Large intestine (tissue), 3 donors: ENCODE measurements around the gene PSTPIP2. TPM values are rescaled to one million over a fixed set of nuclear protein-coding genes. Genes with fewer than 3 reads are reported as not detected.
"Not testable (repeated sequence)": the region's sequence is repeated elsewhere in the genome, so short reads cannot be mapped to it uniquely, and the experiment has no call there.

ENCODE experiments used
- DNase-seq, 2 donors: peaks; one replicate each; pipeline versions ENCODE4 v3.0.0 to v3.0.0-alpha.2; 2013
- H3K27ac ChIP-seq: one replicate; pipeline ENCODE4 v1.5.1; 2013; ENCODE audit warnings: low read length
- H3K27me3 ChIP-seq: 2 replicates; pipeline ENCODE4 v1.6.1; 2013; ENCODE audit warnings: low read length; ENCODE audit not compliant: control insufficient read depth, insufficient read depth
- H3K36me3 ChIP-seq: 2 replicates; pipeline ENCODE4 v1.6.1; 2013; ENCODE audit warnings: low read length; ENCODE audit not compliant: control insufficient read depth, insufficient read depth
- H3K4me1 ChIP-seq: one replicate; pipeline ENCODE4 v1.6.1; 2013; ENCODE audit warnings: low read length; ENCODE audit not compliant: control insufficient read depth, insufficient read depth
- H3K4me3 ChIP-seq: one replicate; pipeline ENCODE4 v1.5.1; 2013; ENCODE audit warnings: low read length
- H3K9me3 ChIP-seq: one replicate; pipeline ENCODE4 v1.6.1; 2013; ENCODE audit warnings: mild to moderate bottlenecking, low read depth, low read length, moderate library complexity; ENCODE audit not compliant: control insufficient read depth
- WGBS: methylation state at CpG from one replicate; pipeline ENCODE4 v1.1.5; 2013; ENCODE audit warnings: low lambda C conversion rate; ENCODE audit not compliant: insufficient coverage; 5-methylcytosine and 5-hydroxymethylcytosine counted together
- polyA plus RNA-seq: library from polyadenylated mRNA; unstranded; fragments of 120-200 nt; gene quantifications from one replicate; pipeline ENCODE4 v1.2.1, GENCODE V29; 2013

PSTPIP2 gene
- polyA plus RNA-seq, 1 donor, result 11.5 TPM

DNA sequence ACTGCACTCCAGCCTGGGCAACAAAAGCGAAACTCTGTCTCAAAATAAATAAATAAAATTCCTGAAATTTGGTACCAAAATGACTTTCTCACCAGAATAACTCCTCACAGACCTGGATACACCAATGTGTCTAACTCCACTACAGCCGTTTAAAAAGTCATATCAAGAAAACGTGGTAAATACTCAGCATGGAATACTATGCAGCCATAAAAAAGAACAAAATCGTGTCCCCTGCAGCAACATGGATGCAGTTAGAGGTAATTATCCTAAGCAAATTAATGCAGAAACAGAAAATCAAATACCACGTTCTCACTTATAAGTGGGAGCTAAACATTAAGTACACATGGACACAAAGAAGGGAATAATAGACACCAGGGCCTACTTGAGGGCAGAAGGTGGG, 107.1 kb downstream of the PSTPIP2 start:
- H3K27ac ChIP-seq, H3K4me3 ChIP-seq, H3K36me3 ChIP-seq, H3K27me3 ChIP-seq, H3K9me3 ChIP-seq, DNase-seq, H3K4me1 ChIP-seq: not testable (repeated sequence)
- 100% methylated on average over 2 of the region's 5 CpGs for WGBS

DNA sequence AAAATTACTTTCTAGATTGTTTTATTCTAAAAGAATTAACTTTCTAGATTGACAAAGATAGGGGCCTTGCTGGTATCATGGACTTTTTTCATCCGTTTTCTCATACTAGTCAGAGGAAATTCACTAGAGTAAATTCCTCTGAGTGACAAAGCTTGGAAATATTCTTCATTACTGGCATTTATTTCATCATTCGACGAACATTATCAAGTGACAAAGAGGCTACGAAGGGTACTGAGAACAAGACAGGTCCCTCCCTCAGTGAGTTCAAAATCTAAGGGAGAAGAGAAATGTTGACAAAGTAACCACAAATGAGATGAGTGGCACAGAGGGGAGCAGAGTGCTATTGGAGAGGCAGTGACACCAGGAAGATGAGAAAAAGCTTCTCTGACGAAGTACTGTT, 109.2 kb downstream of the PSTPIP2 start:
- peak overlapping the region; percentile 13 for H3K27ac ChIP-seq
- no peaks in the 10 kb centered on the region for H3K4me1 ChIP-seq
- no CpG with 5 or more reads among the region's 5 CpGs for WGBS
- no peaks in the 10 kb centered on the region for H3K36me3 ChIP-seq
- no peaks in the 10 kb centered on the region for H3K27me3 ChIP-seq
- H3K9me3 ChIP-seq, result no peaks in the 10 kb centered on the region
- H3K4me3 ChIP-seq, result no peak overlapping the region
- DNase-seq, result no peak

DNA sequence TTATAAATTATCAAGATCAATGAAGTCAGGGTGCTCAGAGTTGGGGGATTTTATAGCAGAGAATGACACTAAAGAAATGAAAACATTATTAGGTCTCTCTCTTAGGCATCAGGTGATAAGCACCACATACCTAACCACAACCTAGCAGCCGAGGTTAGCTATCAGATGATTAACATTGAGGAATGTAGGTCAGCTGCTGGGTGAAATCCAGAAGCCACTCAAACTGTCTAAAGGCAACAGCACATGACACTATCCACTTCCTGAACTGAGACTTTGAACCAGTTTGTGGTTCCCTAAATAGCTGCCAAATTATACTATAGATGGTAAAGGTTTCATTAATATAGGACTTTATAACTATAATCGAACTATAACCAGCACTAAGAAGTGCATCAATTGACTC, 109.6 kb downstream of the PSTPIP2 start:
- H3K9me3 ChIP-seq, result no peaks in the 10 kb centered on the region
- H3K27ac ChIP-seq, result peak overlapping the region; percentile 13
- H3K4me1 ChIP-seq, result no peaks in the 10 kb centered on the region
- DNase-seq, result peak; percentile 33 to 46
- no peaks in the 10 kb centered on the region for H3K36me3 ChIP-seq
- H3K4me3 ChIP-seq, result no peak overlapping the region
- no peaks in the 10 kb centered on the region for H3K27me3 ChIP-seq
- no CpG with 5 or more reads among the region's 2 CpGs for WGBS

- H3K9me3 ChIP-seq, H3K4me1 ChIP-seq, H3K27ac ChIP-seq, H3K36me3 ChIP-seq, DNase-seq, H3K4me3 ChIP-seq, H3K27me3 ChIP-seq: not testable (repeated sequence)
- no CpG with 5 or more reads among the region's 7 CpGs for WGBS
Observed at GRCh38 chr18:45959484-45959883, 112.6 kb downstream of the PSTPIP2 start.

DNA sequence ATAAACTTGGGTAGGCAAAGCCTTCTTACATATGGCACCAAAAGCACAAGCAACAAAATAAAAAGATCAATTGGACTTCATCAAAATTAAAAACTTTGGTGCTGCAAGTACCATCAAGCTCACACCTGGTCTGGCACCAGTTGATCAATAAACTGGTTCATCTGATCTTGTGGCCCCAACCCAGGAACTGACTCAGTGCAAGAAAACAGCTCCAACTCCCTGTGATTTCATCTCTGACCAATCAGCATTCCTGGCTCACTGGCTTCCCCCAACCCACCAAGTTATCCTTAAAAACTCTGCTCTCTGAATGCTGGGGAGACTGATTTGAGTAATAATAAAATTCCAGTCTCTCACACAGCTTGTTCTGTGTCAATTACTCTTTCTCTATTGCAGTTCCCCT, 113.3 kb downstream of the PSTPIP2 start:
- Histone ChIP-seq H3K9me3 (no peaks in the 10 kb centered on the region), H3K27me3 (no peaks in the 10 kb centered on the region), H3K27ac (no peak overlapping the region), H3K4me1 (no peaks in the 10 kb centered on the region), H3K4me3 (no peak overlapping the region), H3K36me3 (peaks cover 17% of the 10 kb centered on the region)
- no peak for DNase-seq

GRCh38 chr18:45958027-45958426, 114.0 kb downstream of the PSTPIP2 start:
- no peak overlapping the region for H3K4me3 ChIP-seq
- H3K4me1 ChIP-seq, result no peaks in the 10 kb centered on the region
- no peak for DNase-seq
- WGBS, result 100% methylated on average over 2 of the region's 2 CpGs
- H3K27me3 ChIP-seq, result no peaks in the 10 kb centered on the region
- H3K9me3 ChIP-seq, result no peaks in the 10 kb centered on the region
- peaks cover 25% of the 10 kb centered on the region for H3K36me3 ChIP-seq
- no peak overlapping the region for H3K27ac ChIP-seq

DNA sequence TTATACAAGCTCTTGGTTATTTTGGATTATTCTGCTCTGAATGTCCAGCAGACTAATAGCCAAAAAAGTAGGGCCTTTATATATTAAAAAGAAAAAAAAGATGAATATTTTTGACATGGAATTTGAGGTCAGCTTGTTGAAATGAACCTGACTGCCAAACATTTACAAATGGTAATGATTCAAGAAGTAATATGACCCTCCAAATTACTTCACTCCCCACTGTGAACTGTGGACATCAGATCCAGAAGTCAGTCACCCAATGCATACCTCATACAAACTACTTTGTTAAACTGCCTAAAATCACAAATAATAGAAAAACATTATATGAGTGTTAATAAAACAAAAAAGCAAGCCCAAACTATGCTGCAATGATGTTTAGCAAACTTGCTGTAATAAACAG, 115.0 kb downstream of the PSTPIP2 start:
- no peak for DNase-seq
- H3K4me1 ChIP-seq, result no peaks in the 10 kb centered on the region
- no peak overlapping the region for H3K4me3 ChIP-seq
- peaks cover 31% of the 10 kb centered on the region for H3K36me3 ChIP-seq
- no peaks in the 10 kb centered on the region for H3K9me3 ChIP-seq
- H3K27me3 ChIP-seq, result no peaks in the 10 kb centered on the region
- no peak overlapping the region for H3K27ac ChIP-seq

GRCh38 chr18:45954070-45954934, 117.8 kb downstream of the PSTPIP2 start:
- Histone ChIP-seq H3K4me3 (no peak overlapping the region), H3K27me3 (no peaks in the 10 kb centered on the region), H3K27ac (no peak overlapping the region), H3K4me1 (no peaks in the 10 kb centered on the region), H3K9me3 (no peaks in the 10 kb centered on the region), H3K36me3 (peaks cover 44% of the 10 kb centered on the region)
- DNase-seq, result no peak
- WGBS, result no CpG with 5 or more reads among the region's 7 CpGs

DNA sequence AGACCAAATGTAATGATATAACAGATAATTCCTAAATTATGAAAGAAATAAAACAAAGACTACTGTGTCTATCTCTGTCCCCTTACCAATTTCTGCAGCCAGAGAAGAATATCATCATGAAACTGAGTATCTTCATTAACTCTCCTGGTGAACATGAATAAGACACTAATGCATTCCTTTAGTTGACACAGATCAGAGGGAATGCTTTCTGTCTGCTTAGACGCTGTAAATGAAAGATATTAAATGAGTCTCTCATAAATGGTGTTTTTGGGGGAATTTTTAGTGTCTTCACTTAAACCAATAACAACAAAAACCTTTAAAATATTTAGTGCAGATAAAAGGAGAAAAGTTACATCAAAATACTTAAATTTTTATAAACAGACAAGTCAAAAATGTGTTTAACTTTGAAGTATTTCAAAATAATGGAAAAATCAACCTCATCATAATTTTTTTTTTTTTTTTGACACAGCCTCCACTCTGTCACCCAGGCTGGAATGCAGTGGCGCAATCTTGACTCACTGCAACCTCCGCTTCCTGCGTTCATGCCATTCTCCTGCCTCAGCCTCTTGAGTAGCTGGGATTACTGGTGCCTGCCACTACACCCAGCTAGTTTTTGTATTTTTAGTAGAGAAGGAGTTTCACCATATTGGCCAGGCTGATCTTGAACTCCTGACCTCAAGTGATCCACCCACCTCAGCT, 120.9 kb downstream of the PSTPIP2 start:
- Histone ChIP-seq H3K4me1 (no peaks in the 10 kb centered on the region), H3K27ac (no peak overlapping the region), H3K27me3 (no peaks in the 10 kb centered on the region), H3K36me3 (peaks cover 73% of the 10 kb centered on the region), H3K4me3 (no peak overlapping the region), H3K9me3 (no peaks in the 10 kb centered on the region)
- WGBS, result 100% methylated on average over 1 of the region's 4 CpGs
- no peak for DNase-seq

- DNase-seq, result no peak
- peaks cover 79% of the 10 kb centered on the region for H3K36me3 ChIP-seq
- no CpG with 5 or more reads among the region's 5 CpGs for WGBS
- H3K27me3 ChIP-seq, result no peaks in the 10 kb centered on the region
- H3K27ac ChIP-seq, result no peak overlapping the region
- H3K4me3 ChIP-seq, result no peak overlapping the region
- H3K9me3 ChIP-seq, result no peaks in the 10 kb centered on the region
- no peaks in the 10 kb centered on the region for H3K4me1 ChIP-seq
Observed at GRCh38 chr18:45945669-45946068, 126.4 kb downstream of the PSTPIP2 start.

- H3K4me1 ChIP-seq, result no peaks in the 10 kb centered on the region
- no peaks in the 10 kb centered on the region for H3K9me3 ChIP-seq
- no peaks in the 10 kb centered on the region for H3K27me3 ChIP-seq
- no peak for DNase-seq
- no peak overlapping the region for H3K27ac ChIP-seq
- H3K36me3 ChIP-seq, result peaks cover 70% of the 10 kb centered on the region
- no peak overlapping the region for H3K4me3 ChIP-seq
- WGBS, result no CpG with 5 or more reads among the region's 2 CpGs
Observed at GRCh38 chr18:45940724-45941123, 131.3 kb downstream of the PSTPIP2 start.
